Activated gamma-delta T cell treated with Interleukin-2 at 50 U/mL for 16 hours (primary cell): ENCODE measurements around the gene SLC30A10.
"Not testable (repeated sequence)": the region's sequence is repeated elsewhere in the genome, so short reads cannot be mapped to it uniquely, and the experiment has no call there.

Source experiments
- DNase-seq: peaks from one replicate; pipeline ENCODE4 v3.0.0-alpha.2; 2020

The SLC30A10 gene

DNA sequence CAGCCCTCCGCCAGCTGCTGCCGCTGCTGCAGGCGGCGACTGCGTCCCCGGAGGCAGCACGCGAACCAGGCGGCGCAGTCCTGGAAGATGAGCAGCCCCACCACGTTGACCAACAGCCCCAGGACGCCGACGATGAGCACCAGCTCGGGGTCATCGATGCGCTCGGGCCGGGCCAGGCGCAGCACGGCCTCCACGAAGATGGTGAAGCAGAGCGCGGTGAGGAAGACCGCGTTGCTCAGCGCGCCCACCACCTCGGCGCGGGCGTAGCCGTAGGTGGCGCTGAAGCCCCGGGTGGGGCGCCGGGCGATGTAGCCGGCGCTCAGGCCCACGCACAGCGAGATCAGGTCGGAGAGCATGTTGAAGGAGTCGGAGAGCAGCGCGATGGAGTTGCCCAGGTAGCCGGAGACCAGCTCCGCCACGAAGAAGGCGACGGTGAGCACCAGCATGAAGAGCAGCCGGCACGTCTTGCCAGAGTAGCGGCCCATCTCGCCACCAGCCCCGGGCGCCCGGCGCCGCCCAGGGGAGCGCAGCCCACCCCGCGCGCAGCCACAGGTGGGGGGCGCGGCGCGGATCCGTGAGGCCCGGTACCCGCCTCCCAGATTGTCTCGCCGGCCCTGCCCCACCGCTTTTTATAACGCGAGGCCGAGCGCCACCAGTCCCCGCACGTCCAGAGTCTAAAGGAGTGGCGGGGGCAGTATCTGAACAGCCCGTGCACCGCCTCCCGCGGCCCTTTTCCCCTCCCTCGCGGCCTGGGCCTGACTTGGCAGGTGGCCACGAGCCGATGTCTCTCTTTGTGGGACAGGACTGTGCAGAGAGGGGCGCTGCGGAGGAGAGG is at the start of gene SLC30A10:
Gene SLC30A10, minus strand, starts transcription at position 602 of the 835 bp plus-strand sequence. Its CDS starts 117 bp downstream, at position 485.
- no peak for DNase-seq

DNA sequence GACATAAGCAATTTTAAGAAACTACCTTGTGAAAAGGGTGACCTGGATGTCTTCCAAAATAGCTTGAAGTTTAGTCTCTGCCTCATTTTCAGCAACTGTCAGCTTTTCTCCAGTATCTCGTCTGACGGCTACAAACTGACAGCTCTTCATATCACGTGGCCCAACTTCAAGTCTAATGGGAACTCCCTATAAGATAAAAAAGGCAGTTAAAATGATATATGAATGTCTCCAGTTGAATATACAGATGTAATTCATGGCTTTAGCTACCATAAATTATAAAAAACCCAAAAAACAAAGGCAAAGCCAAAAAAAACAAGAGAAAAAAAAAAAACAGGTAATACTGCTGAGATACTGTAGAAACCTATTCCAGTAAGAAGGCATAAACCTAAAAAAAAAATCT is 44.9 kb upstream of the SLC30A10 start:
- no peak for DNase-seq

GRCh38 chr1:219967361-219967760 is 39.0 kb upstream of the SLC30A10 start:
- no peak for DNase-seq

DNA sequence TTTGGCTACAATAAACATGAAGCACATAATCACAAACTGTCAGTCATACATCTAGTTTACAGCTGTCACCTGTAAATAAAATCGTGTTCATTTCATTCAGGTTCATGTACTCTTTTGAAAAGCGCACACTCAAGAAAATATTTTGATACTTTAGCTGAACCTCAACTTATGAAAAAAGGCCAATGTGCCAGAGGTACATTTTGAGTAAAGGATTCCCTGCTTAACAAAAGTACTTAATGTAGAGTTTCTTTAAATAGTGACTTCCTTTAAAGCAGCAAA is 37.7 kb upstream of the SLC30A10 start:
- no peak for DNase-seq

DNA sequence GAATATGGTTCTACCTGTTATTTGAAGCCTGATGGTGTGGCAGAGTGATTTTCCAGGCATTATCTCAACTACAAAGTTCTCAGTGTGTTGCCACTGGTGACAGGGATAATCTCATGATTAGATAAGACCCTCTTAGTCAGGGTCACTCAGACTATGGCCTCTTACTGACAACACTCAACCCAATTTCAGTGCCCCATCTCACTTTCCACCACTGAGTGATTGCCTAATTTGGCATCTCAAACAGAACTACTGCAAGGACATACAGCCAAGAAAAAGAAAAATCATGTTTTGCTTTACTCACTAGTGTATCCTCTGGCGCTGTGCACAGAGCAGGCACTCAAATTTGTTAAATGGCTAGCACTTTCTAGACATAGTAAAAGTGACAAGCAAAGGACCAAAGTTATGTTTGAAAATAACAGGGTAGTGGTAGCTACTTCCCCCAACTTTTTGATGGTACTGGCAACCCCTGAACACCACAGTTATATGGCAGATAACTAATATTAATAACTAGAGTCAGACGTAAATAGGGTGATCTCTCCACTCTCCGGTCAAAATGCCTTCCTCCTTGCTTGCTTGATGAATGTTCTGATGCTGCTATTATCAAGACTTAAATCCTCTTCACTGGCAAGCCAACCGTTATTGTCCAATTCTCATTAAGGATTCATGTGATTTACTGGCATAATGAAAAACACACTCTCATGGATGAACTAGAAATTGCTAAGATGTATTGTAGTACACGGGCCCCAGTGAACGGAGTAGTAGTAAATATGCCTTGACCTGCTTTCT is 37.1 kb upstream of the SLC30A10 start:
- no peak for DNase-seq

GRCh38 chr1:219963432-219963831 is 35.1 kb upstream of the SLC30A10 start:
- DNase-seq, result no peak

DNA sequence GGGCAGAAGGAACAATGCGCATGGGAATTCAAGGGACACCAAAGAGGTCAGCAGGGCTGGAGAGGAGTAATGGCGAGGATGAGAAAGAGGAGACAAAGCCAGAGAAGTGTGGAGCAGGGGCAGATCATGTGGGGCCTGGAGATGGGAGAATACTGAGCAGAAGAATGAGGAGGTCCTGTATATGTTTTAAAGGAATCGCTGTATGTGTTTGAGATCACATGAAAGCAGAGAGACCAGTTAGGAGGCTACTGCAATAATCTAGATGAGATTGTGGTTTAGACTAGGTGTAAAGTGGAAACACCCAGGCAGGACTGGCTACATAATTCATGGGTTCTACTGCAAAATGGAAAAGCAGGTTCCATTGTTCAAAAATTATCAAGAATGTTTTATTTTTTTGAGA is 33.3 kb upstream of the SLC30A10 start:
- no peak for DNase-seq

DNA sequence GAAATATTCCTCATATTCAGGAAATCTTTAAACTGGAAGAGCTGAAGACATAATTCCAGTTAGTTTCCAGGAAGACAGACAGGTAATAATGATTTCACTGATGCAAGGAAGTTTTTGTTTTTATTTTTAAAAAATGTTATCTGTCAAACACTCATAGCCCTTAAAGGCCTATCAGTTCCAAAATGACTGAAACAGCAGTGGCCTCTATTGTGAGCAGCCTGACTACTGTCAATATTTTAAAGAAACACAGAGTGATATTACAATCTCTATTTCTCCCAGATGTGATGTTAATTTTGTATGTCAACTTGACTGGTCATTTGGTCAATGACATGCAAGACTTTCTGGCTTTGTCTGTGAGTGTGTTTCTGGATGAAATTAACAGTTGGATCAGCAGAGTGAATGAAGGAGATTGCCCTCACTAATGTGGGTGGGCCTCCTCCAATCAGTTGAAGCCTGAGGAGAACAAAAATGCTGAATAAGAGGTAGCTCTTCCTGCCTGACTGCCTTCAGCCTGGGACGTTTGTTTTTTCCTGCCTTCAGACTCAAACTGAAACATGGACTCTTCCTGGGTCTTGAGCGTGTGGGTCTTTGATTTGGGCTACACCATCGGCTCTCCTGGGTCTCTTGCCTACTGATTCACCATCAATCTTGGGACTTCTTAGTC is 31.3 kb upstream of the SLC30A10 start:
- DNase-seq, result no peak

- DNase-seq, result no peak
Observed at GRCh38 chr1:219958875-219959417, 30.6 kb upstream of the SLC30A10 start.

DNA sequence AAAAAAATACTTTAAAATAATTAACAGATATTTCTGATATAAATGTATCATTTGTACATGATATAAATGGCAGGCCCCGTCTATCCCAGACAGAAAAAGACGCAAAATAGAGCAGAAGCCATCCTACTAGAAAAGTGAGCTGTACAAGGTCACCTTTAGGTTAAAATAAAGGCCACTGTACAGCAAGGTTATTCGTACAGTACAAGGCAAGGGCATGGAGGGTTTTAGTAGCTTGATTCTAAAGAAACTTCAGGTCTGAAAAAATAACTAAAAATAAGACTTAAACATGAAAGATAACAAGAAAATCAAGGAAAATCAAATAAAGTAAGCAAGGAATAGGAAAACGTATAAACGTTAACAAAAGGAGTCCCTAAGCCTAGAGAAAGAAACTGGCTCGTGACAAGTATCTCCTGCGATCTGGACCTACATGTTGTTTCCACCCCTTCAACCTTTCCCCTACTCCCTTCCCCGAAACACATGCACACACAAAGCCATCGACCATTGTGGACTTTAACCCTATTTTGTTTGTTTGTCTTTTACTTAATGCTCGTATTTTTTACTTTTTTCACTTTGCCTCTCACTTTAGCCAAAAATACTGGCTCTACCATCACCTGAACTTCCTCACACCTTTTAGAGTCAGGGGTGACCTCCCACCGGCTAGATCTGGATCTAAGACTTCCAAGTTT is 26.5 kb upstream of the SLC30A10 start:
- no peak for DNase-seq

DNA sequence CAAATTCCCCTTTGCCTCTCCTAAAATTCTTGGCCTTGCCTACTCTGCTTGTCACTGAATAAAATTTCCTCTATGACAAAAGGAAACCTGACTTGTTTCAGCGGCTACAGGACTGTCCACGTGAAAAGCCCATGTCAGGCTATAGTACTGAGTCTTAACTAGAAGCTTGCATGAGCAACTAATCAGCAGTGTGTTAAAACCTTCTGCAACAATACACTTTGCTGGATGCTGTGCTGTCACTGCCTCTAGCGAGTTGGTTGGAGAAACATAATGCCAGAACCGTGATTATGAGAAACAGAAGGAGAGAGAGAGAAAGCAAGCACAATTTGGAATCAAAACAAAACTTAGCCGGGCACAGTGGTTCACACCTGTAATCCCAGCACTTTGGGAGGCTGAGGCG is 25.7 kb upstream of the SLC30A10 start:
- DNase-seq, result no peak

- DNase-seq, result no peak
Observed at GRCh38 chr1:219952361-219952760, 24.0 kb upstream of the SLC30A10 start.

DNA sequence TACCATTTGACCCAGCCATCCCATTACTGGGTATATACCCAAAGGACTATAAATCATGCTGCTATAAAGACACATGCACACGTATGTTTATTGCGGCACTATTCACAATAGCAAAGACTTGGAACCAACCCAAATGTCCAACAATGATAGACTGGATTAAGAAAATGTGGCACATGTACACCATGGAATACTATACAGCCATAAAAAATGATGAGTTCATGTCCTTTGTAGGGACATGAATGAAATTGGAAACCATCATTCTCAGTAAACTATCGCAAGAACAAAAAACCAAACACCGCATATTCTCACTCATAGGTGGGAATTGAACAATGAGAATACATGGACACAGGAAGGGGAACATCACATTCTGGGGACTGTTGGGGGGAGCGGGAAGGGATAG is 20.9 kb upstream of the SLC30A10 start:
- not testable (repeated sequence) for DNase-seq

DNA sequence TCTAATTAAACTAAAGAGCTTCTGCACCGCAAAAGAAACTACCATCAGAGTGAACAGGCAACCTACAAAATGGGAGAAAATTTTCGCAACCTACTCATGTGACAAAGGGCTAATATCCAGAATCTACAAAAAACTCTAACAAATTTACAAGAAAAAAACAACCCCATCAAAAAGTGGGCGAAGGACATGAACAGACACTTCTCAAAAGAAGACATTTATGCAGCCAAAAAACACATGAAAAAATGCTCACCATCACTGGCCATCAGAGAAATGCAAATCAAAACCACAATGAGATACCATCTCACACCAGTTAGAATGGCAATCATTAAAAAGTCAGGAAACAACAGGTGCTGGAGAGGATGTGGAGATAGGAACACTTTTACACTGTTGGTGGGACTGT is 20.4 kb upstream of the SLC30A10 start:
- DNase-seq, result not testable (repeated sequence)

- no peak for DNase-seq
Observed at GRCh38 chr1:219945795-219946194, 17.4 kb upstream of the SLC30A10 start.

- DNase-seq, result no peak
Observed at GRCh38 chr1:219941179-219942118, 13.1 kb upstream of the SLC30A10 start.

GRCh38 chr1:219940707-219941106 is 12.3 kb upstream of the SLC30A10 start:
- DNase-seq, result no peak

- DNase-seq, result no peak
Observed at GRCh38 chr1:219938706-219939105, 10.3 kb upstream of the SLC30A10 start.

GRCh38 chr1:219933763-219934162 is 5.4 kb upstream of the SLC30A10 start:
- DNase-seq, result not testable (repeated sequence)

DNA sequence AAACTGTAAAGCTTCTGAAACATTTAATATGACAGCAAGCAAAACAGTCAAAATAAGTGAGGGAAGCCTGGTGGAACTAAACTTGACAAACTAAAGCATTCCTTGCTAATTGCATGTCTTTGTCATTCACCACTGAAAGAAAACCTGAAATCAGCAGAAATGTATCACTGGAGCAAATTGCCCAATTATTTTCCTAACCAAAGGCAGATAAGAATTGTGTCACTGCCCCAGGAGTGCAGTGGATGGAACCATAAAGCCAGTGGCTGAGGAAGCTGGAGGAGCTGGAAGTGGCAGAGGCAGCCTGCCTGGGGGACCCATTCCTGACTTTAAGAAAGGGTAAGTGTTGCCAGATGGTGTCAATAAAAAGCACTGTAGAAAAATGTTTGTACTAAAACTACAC is 2.7 kb upstream of the SLC30A10 start:
- DNase-seq, result no peak

DNA sequence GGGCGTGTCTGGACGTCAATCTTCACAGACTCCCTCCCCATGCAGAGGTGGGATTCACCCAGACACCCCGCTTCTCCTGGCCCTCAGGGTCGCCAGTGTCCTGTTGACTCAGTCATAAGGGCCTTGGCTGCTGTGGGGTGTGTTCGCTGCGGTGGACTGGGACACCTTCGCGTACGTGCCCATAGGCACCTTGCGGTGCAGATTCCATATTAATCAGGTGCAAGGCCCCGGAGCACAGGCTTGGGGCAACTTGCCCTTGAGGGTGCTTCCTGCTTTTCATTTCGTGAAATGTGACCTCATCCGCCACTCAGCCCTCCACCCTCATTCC is 398 bp upstream of the SLC30A10 start:
- no peak for DNase-seq
